Activated CD8-positive, alpha-beta memory T cell treated with anti-CD3 and anti-CD28 coated beads, Interleukin-2, amount 50 U/mL, for 1 hour (primary cell): ENCODE data around the gene AMPD3.

Experiments
- DNase-seq: peaks from one replicate; pipeline ENCODE4 v3.0.0-alpha.2; 2020; ENCODE audit errors: extremely low read depth

Gene AMPD3

GRCh38 chr11:10488934-10489691 lies 34.0 kb downstream of the AMPD3 start:
- DNase-seq, result no peak

- no peak for DNase-seq
Measured at GRCh38 chr11:10490032-10490397, 35.0 kb downstream of the AMPD3 start.

- no peak for DNase-seq
Measured at GRCh38 chr11:10490398-10491241, 35.6 kb downstream of the AMPD3 start.

GRCh38 chr11:10492084-10492483 lies 37.0 kb downstream of the AMPD3 start:
- DNase-seq, result no peak

- DNase-seq, result no peak
Measured at GRCh38 chr11:10493041-10493663, 38.1 kb downstream of the AMPD3 start.

GRCh38 chr11:10494636-10495463 lies 39.8 kb downstream of the AMPD3 start:
- DNase-seq, result no peak

- no peak for DNase-seq
Measured at GRCh38 chr11:10495464-10495786, 40.4 kb downstream of the AMPD3 start.

- no peak for DNase-seq
Measured at GRCh38 chr11:10496296-10496936, 41.4 kb downstream of the AMPD3 start.

- DNase-seq, result no peak
Measured at GRCh38 chr11:10497371-10498021, 42.4 kb downstream of the AMPD3 start.

GRCh38 chr11:10498022-10498400 lies 42.9 kb downstream of the AMPD3 start:
- DNase-seq, result no peak

- DNase-seq, result no peak
Measured at GRCh38 chr11:10498426-10499250, 43.6 kb downstream of the AMPD3 start.

- no peak for DNase-seq
Measured at GRCh38 chr11:10499452-10499851, 44.4 kb downstream of the AMPD3 start.

- DNase-seq, result no peak
Measured at GRCh38 chr11:10499874-10500601, 45.0 kb downstream of the AMPD3 start.

- DNase-seq, result no peak
Measured at GRCh38 chr11:10500757-10501684, 46.0 kb downstream of the AMPD3 start.

GRCh38 chr11:10502065-10502680 lies 47.1 kb downstream of the AMPD3 start:
- DNase-seq, result no peak

- DNase-seq, result no peak
Measured at GRCh38 chr11:10502770-10503169, 47.7 kb downstream of the AMPD3 start.

- DNase-seq, result no peak
Measured at GRCh38 chr11:10503221-10503620, 48.2 kb downstream of the AMPD3 start.
